SK-N-SH (cell line): Measurements from ENCODE around the gene HIBADH.

Experiments used
- CTCF ChIP-seq: fragments of 200-600 bp; sonication (generic); IDR thresholded peaks from 2 replicates; pipeline ENCODE4 v1.6.1; 2017; ENCODE audit warnings: antibody characterized with exemption, mild to moderate bottlenecking, moderate library complexity
- FOXM1 ChIP-seq: IDR thresholded peaks from 2 replicates; pipeline ENCODE4 v1.4.0; 2012; ENCODE audit warnings: low read depth, mild to moderate bottlenecking
- MAX ChIP-seq: IDR thresholded peaks from 2 replicates; pipeline ENCODE4 v1.4.0; 2012; ENCODE audit warnings: low read depth
- SIN3A ChIP-seq: IDR thresholded peaks from 2 replicates; pipeline ENCODE4 v1.6.1; 2012; ENCODE audit warnings: low read depth, mild to moderate bottlenecking, low read length, moderate library complexity, borderline replicate concordance
- TAF1 ChIP-seq: IDR thresholded peaks from 2 replicates; pipeline ENCODE4 v1.6.1; 2012; ENCODE audit warnings: low read depth, mild to moderate bottlenecking, low read length, moderate library complexity, borderline replicate concordance

GRCh38 chr7:27619492-27619891 lies 43.2 kb downstream of the HIBADH start:
- TF ChIP-seq CTCF = no peak
- TF ChIP-seq TAF1 = no peak
- TF ChIP-seq MAX = no peak
- no peak for TF ChIP-seq FOXM1
- TF ChIP-seq SIN3A = no peak
